Activated naive CD4-positive, alpha-beta T cell treated with Interleukin-2 at 50 U/mL for 16 hours (primary cell): ENCODE data around the gene NPY.
"Not testable (repeated sequence)": the region's sequence is repeated elsewhere in the genome, so short reads cannot be mapped to it uniquely, and the experiment has no call there.

Source experiments
- DNase-seq: peaks from one replicate; pipeline ENCODE4 v3.0.0-alpha.2; 2020

The NPY gene

GRCh38 chr7:24283897-24284698 lies at the start of gene NPY:
NPY (plus strand) TSS chr7:24284190; CDS start chr7:24285241, 1,051 bp downstream.
- DNase-seq = no peak

GRCh38 chr7:24239260-24239659 lies 44.7 kb upstream of the NPY start:
- no peak for DNase-seq

GRCh38 chr7:24241206-24241605 lies 42.8 kb upstream of the NPY start:
- DNase-seq = no peak

DNA sequence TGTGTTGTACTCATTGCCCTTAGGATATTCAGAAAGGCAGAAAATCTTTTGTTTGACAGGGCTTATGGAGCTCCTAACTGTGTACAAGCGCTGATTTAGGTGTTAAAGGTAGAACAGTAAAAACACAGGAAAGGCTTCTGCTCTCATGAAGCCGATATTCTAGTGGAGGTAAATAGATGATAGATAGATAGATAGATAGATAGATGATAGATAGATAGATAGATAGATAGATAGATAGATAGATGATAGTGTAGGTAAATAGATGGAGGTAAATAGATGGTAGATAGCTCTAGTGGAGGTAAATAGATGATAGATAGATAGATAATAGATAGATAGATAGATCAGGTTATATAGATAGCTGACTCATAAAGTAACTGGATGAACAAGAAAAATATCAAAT lies 39.4 kb upstream of the NPY start:
- DNase-seq = no peak

DNA sequence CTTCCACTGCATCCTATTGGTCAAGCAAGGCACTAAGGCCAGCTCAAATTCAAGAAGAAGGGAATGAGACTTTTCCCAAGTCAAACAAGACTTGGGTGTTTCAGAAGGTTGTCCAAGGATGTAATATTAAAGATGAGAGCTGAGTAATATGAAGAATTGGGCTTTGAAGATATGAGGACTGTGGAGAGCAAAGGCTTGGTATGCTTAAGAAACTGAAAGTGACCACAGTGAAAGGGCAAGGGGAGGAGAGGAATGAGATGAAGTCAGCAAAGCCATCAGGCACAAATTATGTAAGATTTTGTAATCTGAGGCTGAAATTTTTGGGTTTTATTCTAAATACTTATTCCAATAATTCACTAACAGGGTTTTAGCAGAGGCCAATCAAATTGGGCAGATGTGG lies 38.6 kb upstream of the NPY start:
- DNase-seq = no peak

DNA sequence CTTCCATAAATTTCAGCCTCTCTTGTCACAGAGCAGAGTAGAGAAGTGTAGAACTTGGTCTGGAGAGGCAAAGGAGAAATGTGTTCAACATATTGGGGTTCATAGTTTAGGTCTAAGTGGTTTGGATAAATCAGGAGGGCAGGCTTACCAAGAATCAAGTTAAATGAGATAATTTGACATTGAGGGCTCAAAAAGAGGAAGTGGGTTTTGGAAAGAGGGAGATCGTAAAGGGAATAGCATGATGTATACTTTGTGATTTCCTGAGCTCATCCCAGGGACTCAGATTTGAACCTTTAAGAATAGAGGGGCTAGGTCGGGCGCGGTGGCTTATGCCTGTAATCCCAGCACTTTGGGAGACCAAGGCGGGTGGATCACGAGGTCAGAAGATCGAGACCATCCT lies 34.7 kb upstream of the NPY start:
- no peak for DNase-seq

DNA sequence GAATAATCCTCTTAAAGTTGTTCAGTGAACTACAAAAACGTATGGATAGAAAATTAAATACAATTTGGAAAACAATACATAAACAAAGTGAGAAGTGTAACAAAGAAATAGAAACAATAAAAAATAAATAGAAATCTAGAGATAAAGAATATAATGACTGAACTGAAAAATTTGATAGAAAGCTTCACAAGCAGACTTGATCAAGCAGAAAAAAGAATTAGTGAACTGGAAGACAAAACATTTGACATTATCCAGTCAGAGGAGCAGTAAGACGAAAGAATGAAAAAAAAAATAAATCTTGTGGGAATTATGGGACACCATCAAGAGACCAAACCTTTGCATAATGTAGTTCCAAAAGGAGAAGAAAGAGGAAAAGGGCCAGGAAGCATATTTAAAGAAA lies 32.4 kb upstream of the NPY start:
- no peak for DNase-seq

DNA sequence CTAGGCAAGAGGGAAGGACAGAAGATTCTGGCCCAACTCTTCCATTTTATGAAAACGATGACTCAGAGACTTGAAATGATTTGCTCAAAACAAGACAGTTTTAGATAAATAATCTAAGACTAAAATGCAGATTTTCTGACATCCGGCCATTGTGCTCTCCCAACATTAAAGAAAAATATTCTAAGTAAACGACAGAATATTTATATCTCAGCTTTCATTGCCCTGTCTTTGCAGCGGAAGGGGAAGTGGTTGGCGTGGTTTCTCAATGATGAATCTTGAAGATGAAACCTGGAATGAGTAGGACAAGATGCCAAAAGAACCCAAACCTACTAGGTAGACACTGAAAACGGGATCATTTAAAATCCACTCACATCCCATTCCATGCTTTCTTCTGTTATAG lies 28.9 kb upstream of the NPY start:
- DNase-seq = no peak

- DNase-seq = not testable (repeated sequence)
These were observed 25.7 kb upstream of the NPY start for GRCh38 chr7:24258324-24258723.

GRCh38 chr7:24271938-24272337 lies 12.1 kb upstream of the NPY start:
- DNase-seq = no peak

GRCh38 chr7:24279512-24279911 lies 4.5 kb upstream of the NPY start:
- DNase-seq = no peak

GRCh38 chr7:24283554-24283896 lies 465 bp upstream of the NPY start:
- DNase-seq = no peak

DNA sequence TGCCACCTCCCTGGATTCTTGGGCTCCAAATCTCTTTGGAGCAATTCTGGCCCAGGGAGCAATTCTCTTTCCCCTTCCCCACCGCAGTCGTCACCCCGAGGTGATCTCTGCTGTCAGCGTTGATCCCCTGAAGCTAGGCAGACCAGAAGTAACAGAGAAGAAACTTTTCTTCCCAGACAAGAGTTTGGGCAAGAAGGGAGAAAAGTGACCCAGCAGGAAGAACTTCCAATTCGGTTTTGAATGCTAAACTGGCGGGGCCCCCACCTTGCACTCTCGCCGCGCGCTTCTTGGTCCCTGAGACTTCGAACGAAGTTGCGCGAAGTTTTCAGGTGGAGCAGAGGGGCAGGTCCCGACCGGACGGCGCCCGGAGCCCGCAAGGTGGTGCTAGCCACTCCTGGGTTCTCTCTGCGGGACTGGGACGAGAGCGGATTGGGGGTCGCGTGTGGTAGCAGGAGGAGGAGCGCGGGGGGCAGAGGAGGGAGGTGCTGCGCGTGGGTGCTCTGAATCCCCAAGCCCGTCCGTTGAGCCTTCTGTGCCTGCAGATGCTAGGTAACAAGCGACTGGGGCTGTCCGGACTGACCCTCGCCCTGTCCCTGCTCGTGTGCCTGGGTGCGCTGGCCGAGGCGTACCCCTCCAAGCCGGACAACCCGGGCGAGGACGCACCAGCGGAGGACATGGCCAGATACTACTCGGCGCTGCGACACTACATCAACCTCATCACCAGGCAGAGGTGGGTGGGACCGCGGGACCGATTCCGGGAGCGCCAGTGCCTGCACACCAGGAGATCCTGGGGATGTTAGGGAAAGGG lies 913 bp downstream of the NPY start:
- DNase-seq = no peak

DNA sequence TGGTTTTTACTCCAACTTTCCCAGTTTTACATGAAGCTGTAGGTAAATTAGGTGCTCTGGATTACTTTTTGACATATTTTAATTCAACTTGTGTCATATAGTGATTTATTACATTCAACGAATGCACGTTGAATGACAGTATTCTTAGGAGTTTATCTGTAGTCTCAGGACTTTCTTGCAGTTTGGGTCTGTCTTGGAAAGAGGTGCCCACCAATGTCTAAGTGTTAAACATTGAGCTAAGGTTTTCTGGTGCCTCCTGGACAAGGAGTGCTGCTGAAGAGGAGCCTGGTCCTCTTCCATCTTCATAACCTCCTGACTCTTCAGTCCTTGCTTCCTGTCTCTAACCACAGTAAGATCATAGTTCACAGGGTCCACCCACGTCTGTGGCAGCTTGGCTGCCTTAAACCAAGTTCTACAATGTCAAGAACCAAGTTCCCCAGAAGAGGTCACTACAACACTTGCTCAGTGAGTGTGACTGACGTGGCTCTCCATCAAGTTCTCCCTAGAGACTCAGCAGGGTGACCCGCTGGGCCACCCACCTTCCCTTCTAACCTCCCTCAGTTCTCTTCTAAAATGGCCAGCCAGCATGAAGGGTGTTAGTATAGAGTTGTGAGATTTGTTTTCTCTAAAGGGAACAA lies 6.1 kb downstream of the NPY start:
- DNase-seq = peak; percentile 45

DNA sequence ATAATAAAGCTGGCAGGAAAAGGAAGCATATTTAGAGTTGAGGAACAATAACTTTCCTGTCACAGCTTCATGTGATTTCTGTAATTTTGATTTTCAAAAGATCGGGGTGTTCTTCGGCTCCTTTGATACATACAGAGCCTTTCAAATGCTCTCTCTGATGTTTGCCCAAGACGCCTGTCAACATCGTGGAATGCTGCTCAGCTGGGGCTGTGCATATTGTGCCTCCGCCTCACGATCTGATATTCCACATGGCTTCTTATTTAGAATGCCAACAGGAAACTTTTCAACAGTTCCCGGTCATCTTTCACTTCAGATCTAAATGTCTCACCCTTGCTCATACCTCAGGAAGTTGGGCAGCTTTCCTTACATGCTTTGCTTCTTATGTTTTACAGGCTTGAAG lies 7.3 kb downstream of the NPY start:
- DNase-seq = no peak

DNA sequence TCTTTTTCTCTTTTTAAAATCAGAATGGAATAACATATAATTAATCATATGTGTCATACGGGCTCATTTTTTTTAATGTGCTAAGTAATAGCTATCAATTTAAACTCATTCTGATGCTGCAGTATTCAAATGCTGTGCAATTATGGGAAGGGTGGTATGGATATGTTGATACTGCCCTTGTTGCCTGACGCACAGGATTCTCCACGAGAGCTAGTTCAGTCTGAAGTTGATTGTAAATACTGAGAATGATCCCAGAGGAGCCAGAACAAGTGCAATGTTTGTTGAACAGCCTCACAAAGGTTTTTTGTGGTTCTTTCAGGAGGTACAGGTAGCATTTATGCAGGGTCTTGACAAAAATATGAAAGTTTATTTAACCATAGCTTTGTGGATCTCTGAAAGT lies 13.4 kb downstream of the NPY start:
- no peak for DNase-seq

GRCh38 chr7:24298696-24299095 lies 14.7 kb downstream of the NPY start:
- no peak for DNase-seq

DNA sequence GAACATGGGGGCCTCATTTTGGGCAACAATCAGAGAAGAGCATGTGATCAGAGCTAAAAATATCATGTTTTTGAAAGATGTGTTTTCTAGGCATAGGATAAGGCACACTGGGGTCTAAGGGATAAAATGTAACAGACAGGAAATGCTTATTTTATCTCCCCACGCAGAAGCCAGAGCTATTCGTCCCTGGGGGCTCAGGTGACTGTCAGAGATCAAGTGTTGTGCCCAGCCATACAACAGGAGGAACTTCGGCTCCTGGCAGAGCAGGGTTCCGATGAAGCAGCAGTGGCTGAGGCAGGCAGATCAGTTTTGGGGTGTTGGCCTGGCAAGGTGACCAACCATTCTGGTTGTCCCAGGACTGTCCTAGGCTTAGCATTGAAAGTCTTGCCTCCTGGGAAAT lies 15.2 kb downstream of the NPY start:
- no peak for DNase-seq

DNA sequence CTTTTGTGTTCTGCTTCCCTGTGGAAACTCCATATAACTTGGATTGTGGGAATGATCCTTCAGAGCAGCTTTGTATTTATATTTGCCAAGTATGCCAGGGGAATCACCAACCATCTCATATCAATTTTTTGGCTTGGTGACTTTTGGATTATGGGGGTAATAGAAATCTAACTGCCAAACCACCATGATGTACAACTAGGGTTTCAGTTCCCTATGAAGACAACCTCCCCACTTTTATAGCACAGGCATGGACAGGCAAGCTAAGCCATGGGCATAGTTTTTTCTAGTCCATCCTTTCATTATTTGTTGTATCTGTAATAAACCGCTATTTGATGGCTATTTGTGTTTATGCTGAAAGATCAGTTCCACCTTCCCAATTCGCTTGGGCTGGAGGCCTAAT lies 17.7 kb downstream of the NPY start:
- DNase-seq = no peak

DNA sequence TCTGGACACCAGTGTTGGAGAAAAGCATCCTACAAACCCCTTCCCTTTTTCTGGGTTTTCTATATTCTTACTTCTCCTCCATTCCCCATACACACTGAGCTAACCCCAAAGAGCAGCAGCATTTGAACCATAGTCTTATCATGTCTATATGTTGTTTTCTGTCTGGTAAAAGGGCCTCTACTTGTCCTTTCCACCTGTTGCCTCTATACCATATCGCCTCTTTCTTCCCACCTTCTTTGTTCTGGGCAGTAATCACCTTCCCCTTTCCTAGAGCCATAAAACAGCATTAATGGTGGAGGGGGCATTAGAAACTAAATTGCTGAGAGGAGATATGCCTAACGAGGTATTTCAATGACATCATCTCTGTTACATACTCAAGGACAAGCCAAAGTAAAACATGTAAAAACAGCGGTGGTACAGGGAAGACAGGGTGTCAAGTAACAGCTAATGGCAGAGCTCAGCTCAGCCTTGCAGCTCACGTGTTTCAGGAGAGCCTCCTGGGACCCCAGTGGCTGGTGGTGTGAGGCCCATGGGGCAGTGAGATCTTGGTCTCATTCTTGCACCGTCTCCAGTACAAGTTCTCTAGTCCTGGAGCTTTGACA lies 20.6 kb downstream of the NPY start:
- DNase-seq = no peak

DNA sequence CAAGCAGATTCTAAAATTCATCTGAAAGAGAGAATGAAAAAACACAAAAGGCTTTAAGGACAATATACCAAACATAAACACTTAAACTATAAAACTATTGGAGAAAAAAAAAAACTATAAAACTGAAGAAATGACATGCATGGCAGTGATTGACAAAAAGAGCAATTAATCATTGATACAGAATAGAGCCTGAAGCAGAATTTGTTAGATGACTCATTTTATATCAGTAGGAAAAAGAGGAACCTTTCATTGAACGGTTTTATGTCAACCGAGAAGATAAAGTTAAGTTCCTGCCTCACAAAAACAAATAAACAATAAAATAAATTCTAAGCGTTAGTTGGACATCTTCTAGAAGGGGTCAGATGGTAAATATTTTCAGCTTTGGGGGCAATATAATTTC lies 23.3 kb downstream of the NPY start:
- DNase-seq = no peak

GRCh38 chr7:24312588-24312987 lies 28.6 kb downstream of the NPY start:
- DNase-seq = no peak

DNA sequence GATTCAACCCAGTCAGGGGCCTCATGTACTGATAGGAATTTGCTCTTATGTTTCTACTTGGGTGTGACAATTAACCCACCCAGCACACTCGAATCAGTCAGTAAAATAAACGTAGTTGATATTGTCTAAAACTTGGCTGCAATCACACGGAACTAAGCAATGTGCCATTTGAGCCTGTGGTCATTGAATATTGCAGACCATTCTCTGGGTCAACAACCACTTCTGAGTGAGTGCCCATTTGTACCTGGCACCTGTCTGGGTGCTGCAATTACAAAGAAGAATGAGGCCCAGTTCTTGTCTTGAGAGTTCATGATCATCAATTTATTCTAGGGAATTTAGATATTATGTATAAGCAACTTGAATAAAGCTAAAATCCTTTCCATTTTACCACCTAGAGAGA lies 29.8 kb downstream of the NPY start:
- no peak for DNase-seq

- no peak for DNase-seq
These were observed 32.4 kb downstream of the NPY start for GRCh38 chr7:24316340-24316739.
